ENCODE measurements around the gene SINHCAF.

DNA sequence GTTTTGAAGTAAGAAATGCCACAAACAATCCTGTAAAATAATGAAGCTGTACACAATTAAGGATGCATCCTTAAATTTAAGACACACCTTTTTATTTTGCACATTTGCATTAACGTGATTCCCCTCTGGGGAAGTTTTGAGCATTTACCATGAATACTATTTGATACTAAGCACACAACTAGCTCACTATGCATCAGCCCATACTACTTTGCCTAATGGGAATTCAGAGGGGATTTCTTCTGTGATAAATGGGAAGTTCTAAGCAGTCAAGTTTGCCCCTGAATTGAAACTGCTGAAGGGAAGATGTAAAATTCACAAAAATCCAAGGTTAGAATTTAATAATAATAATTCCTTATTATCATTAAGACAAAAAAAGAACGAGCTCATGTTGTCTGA, 27.4 kb downstream of the SINHCAF start:
- TF ChIP-seq JUN (IDR thresholded peaks at IDR 0.05; ENCODE audit: low read depth, low read length), result no peak
- no peak for TF ChIP-seq CBX8 (IDR thresholded peaks at IDR 0.05; ENCODE audit: borderline replicate concordance, low read depth, low read length)
- TF ChIP-seq, protein P1, sequence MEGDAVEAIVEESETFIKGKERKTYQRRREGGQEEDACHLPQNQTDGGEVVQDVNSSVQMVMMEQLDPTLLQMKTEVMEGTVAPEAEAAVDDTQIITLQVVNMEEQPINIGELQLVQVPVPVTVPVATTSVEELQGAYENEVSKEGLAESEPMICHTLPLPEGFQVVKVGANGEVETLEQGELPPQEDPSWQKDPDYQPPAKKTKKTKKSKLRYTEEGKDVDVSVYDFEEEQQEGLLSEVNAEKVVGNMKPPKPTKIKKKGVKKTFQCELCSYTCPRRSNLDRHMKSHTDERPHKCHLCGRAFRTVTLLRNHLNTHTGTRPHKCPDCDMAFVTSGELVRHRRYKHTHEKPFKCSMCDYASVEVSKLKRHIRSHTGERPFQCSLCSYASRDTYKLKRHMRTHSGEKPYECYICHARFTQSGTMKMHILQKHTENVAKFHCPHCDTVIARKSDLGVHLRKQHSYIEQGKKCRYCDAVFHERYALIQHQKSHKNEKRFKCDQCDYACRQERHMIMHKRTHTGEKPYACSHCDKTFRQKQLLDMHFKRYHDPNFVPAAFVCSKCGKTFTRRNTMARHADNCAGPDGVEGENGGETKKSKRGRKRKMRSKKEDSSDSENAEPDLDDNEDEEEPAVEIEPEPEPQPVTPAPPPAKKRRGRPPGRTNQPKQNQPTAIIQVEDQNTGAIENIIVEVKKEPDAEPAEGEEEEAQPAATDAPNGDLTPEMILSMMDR (IDR thresholded peaks at IDR 0.05; ENCODE audit: control extremely low read depth in 1 of 3, insufficient read depth in 1 of 3, low read depth in 1 of 3, low read length in 3 of 3), result no peak
- TF ChIP-seq, protein P2, sequence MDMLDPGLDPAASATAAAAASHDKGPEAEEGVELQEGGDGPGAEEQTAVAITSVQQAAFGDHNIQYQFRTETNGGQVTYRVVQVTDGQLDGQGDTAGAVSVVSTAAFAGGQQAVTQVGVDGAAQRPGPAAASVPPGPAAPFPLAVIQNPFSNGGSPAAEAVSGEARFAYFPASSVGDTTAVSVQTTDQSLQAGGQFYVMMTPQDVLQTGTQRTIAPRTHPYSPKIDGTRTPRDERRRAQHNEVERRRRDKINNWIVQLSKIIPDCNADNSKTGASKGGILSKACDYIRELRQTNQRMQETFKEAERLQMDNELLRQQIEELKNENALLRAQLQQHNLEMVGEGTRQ (IDR thresholded peaks at IDR 0.05; ENCODE audit: low read length), result no peak
- no peak for TF ChIP-seq YY1 (IDR thresholded peaks at IDR 0.05; ENCODE audit: low read depth, low read length)
- no peak for TF ChIP-seq MAFK (IDR thresholded peaks at IDR 0.05; ENCODE audit: low read depth, low read length)
- no peak for TF ChIP-seq TEAD4 (IDR thresholded peaks at IDR 0.05; ENCODE audit: low read depth, low read length)
- TF ChIP-seq, protein P3, sequence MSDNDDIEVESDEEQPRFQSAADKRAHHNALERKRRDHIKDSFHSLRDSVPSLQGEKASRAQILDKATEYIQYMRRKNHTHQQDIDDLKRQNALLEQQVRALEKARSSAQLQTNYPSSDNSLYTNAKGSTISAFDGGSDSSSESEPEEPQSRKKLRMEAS (IDR thresholded peaks at IDR 0.05), result no peak
- TF ChIP-seq EZH2 (IDR thresholded peaks at IDR 0.05; ENCODE audit: low read depth, low read length, severe bottlenecking), result no peak
- TF ChIP-seq EP300 (IDR thresholded peaks at IDR 0.05; ENCODE audit: borderline replicate concordance in 1 of 2, low read depth in 2 of 2, low read length in 2 of 2), result no peak
- TF ChIP-seq SP2 (IDR thresholded peaks at IDR 0.05; ENCODE audit: low read length), result no peak
- no peak for TF ChIP-seq NRF1 (IDR thresholded peaks at IDR 0.05; ENCODE audit: low read depth, low read length)
